ENCODE data around the gene NFASC. TPM values are rescaled to one million over a fixed set of nuclear protein-coding genes. Genes with fewer than 3 reads are reported as not detected.

NFASC gene
- total and polyA plus RNA-seq, 2 donors (not counting 3 experiments of a cell fraction or from before 2014, with no cell fraction given): not detected

DNA sequence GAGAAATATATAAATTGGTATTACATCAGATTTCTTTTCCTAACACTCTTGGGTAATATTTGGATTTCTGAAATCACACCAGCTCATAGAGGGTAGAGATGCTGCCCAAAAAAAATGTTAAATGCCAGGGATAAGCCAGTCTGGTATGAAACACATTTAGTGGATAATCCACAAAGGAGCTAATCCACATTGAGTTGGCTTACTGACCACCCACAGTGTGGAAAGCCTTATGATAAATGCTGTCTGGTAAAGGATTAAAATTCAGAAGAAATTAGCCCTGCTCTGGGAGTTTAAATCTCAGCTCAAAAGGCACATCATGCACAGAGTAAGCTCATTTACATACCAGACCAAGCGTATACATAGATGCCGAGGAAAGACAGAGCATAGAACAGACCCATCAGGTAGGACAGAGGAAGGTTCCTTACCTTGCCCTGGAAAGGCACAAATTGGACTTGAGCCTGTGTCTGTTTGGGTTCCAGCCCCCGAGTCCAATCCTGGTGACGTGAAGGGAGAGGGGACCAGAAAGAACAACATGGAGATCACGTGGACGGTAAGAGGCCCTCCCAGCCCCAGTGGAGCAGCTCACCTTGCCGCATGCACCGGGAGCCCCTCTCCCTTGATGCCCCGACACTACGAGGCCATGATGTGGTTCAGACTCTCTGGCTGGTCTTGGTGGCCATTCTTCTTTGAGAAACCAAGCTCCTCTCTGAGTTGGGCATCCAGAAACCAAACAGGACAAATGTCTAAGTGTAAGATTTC is 109.4 kb downstream of the NFASC start:
- FAIRE-seq: no peak
- no peak overlapping the region for H3K9ac ChIP-seq (replicated peaks; ENCODE audit: extremely low read depth, insufficient read depth, low read length)

More for the DNA sequence above, 109.4 kb downstream of the NFASC start:
- intact Hi-C loops (cut with micrococcal nuclease): no loop called here
- H3K36me3 ChIP-seq (ENCODE audit: control insufficient read depth in 2 of 2, extremely low read depth in 1 of 2, insufficient read depth in 2 of 2, low read length in 2 of 2): no peaks in the 10 kb centered on the region
- TF ChIP-seq POLR2AphosphoS5 (IDR thresholded peaks at IDR 0.05; ENCODE audit: insufficient read depth, low read depth, low read length): no peak
- TF ChIP-seq CTCF (IDR thresholded peaks at IDR 0.05; ENCODE audit: extremely low read depth in 1 of 2, insufficient read depth in 1 of 2, low read depth in 1 of 2, low read length in 2 of 2): no peak
- TF ChIP-seq POLR2A (IDR thresholded peaks at IDR 0.05; ENCODE audit: low read depth, low read length): no peak
- no peak for TF ChIP-seq GATA2 (IDR thresholded peaks at IDR 0.05; ENCODE audit: insufficient read depth, insufficient read length, low read depth, low read length)
- TF ChIP-seq EZH2 (IDR thresholded peaks at IDR 0.05; ENCODE audit: borderline replicate concordance, low read depth, low read length, severe bottlenecking): no peak
- no peak for TF ChIP-seq MAX (IDR thresholded peaks at IDR 0.05; ENCODE audit: insufficient read depth, insufficient read length)
- TF ChIP-seq JUN (IDR thresholded peaks at IDR 0.05; ENCODE audit: borderline replicate concordance, insufficient read depth, insufficient read length, low read depth): no peak
- TF ChIP-seq FOS (IDR thresholded peaks at IDR 0.05; ENCODE audit: borderline replicate concordance, insufficient read depth, low read length): no peak
- no peak overlapping the region for H3K4me3 ChIP-seq (replicated peaks in 1 of 3; ENCODE audit: insufficient read depth in 1 of 3, low read depth in 1 of 3, low read length in 3 of 3)
- H3K27me3 ChIP-seq (ENCODE audit: control insufficient read depth in 2 of 2, insufficient read depth in 2 of 2, low read length in 2 of 2): peaks cover 2 to 5% of the 10 kb centered on the region in 2 experiments
- no peaks in the 10 kb centered on the region for H3K79me2 ChIP-seq (ENCODE audit: control insufficient read depth, insufficient read depth, low read length)
- H3K9me1 ChIP-seq (replicated peaks; ENCODE audit: control insufficient read depth, extremely low read depth, insufficient read depth, low read length): no peaks in the 10 kb centered on the region
- H4K20me1 ChIP-seq (replicated peaks; ENCODE audit: control insufficient read depth, extremely low read depth, insufficient read depth, low read length): no peaks in the 10 kb centered on the region
- no peak overlapping the region for H3K4me2 ChIP-seq (ENCODE audit: insufficient read depth, low read length)
- DNase-seq (ENCODE audit: low read depth, low spot score): no peak
- BruUV-seq (replicated peaks): no TSS peak
- no peak overlapping the region for H2AFZ ChIP-seq (ENCODE audit: low read depth, low read length)
- no peaks in the 10 kb centered on the region for H3K4me1 ChIP-seq (ENCODE audit: control insufficient read depth, extremely low read depth, insufficient read depth, low read length)
- H3K27ac ChIP-seq (ENCODE audit: insufficient read depth, low read depth, low read length): no peak overlapping the region
- CTCF ChIA-PET: interaction anchor here (1.2 to 6.5 kb wide), 5 partner anchors 9 to 276 kb away, joined by 3 to 101 read pairs (median 4); no protein-coding TSS in a partner anchor
- dilution Hi-C loops (cut with MboI; ENCODE audit: extremely low pct_ligation_motif_present, low sequenced_read_pairs): no loop called here
- no peaks in the 10 kb centered on the region for H3K9me3 ChIP-seq (replicated peaks; ENCODE audit: control insufficient read depth, insufficient read depth, low read length)
- POLR2A ChIA-PET: no interaction called here
